A549 (cell line): ENCODE data around the gene FOXP1. TPM values are rescaled to one million over a fixed set of nuclear protein-coding genes. Genes with fewer than 3 reads are reported as not detected.

Experiments
- ATAC-seq, 2 experiments: fragments of 200-7000 bp in 1 of 2; fragments of >200 bp in 1 of 2; cut with Nextera tagmentation in 1 of 2; cut with Tn5 transposase in 1 of 2; 3 replicates each; pipeline versions ENCODE4 v1.8.0 to v1.9.1; 2018 to 2020; ENCODE audit warnings: mild to moderate bottlenecking in 1 of 2, moderate library complexity in 1 of 2
- CTCF ChIA-PET: fragments of 300-600 bp; sonication (Branson Sonifier 250); formaldehyde crosslinking; extraction: SDS; loops from one replicate; lab custom pipeline; 2021; ENCODE audit warnings: antibody characterized with exemption, inconsistent platforms; lab: Yijun Ruan, JAX
- POLR2A ChIA-PET: fragments of 350-600 bp; formaldehyde crosslinking; extraction: SDS; loops from one replicate; lab custom pipeline; 2021; ENCODE audit warnings: antibody characterized with exemption, inconsistent platforms; lab: Yijun Ruan, JAX
- DNase-seq, 2 experiments: peaks; one replicate each; pipeline versions ENCODE4 v3.0.0 to v3.0.0-alpha.2; 2011 to 2016; ENCODE audit warnings: low read depth in 1 of 2, low spot score in 1 of 2
- FAIRE-seq: peaks from 2 replicates; lab custom pipeline; 2011; peaks lifted over from hg19 to GRCh38; lab: Jason Lieb, UNC
- H3K27ac ChIP-seq, 2 experiments: fragments of >200 bp; sonication (Bioruptor Twin); formaldehyde crosslinking; 3 replicates each; pipeline ENCODE4 v1.5.1; 2016 to 2017
- H3K4me1 ChIP-seq: fragments of >200 bp; sonication (Bioruptor Twin); formaldehyde crosslinking; 3 replicates; pipeline ENCODE4 v1.6.1; 2016
- H3K4me2 ChIP-seq: fragments of >200 bp; sonication (Bioruptor Twin); formaldehyde crosslinking; 3 replicates; pipeline ENCODE4 v1.6.1; 2016
- H3K4me3 ChIP-seq: fragments of >200 bp; sonication (Bioruptor Twin); formaldehyde crosslinking; 3 replicates; pipeline ENCODE4 v1.5.1; 2016
- H3K9me3 ChIP-seq: fragments of >200 bp; sonication (Bioruptor Twin); formaldehyde crosslinking; 3 replicates; pipeline ENCODE4 v1.6.1; 2016
- CBX2 ChIP-seq: fragments of 200-600 bp; sonication (generic); IDR thresholded peaks from 2 replicates; pipeline ENCODE4 v1.6.1; 2016; ENCODE audit warnings: low read depth, mild to moderate bottlenecking, borderline replicate concordance
- CEBPB ChIP-seq, 2 experiments: fragments of >200 bp in 1 of 2; sonication (Bioruptor Twin) in 1 of 2; formaldehyde crosslinking in 1 of 2; IDR thresholded peaks; 2 replicates each; pipeline ENCODE4 v1.6.1; 2012 to 2016
- EP300 ChIP-seq, 2 experiments: fragments of >200 bp; sonication (Bioruptor Twin); formaldehyde crosslinking; IDR thresholded peaks; 2 replicates in 1 of 2; 3 replicates in 1 of 2; pipeline ENCODE4 v1.6.1; 2016 to 2017
- FOSL2 ChIP-seq, 2 experiments: fragments of 450-650 bp in 1 of 2; fragments of >200 bp in 1 of 2; sonication (Bioruptor Twin) in 1 of 2; formaldehyde crosslinking; IDR thresholded peaks; 2 replicates each; pipeline versions ENCODE4 v1.5.0 to v1.6.1; 2016 to 2020; ENCODE audit warnings: mild to moderate bottlenecking in 1 of 2, moderate library complexity in 1 of 2
- HOXB13 ChIP-seq: fragments of 250-450 bp; sonication (Bioruptor Pico); IDR thresholded peaks from 2 replicates; pipeline ENCODE4 v1.5.0; 2020; ENCODE audit warnings: low read depth, mild to moderate bottlenecking, moderate library complexity
- JUNB ChIP-seq: fragments of >200 bp; sonication (Bioruptor Twin); formaldehyde crosslinking; IDR thresholded peaks from 2 replicates; pipeline ENCODE4 v1.6.1; 2016
- KDM1A ChIP-seq: fragments of 200-600 bp; sonication (generic); IDR thresholded peaks from 2 replicates; pipeline ENCODE4 v1.6.1; 2016; ENCODE audit warnings: low read depth, mild to moderate bottlenecking
- KDM5A ChIP-seq: fragments of 200-600 bp; sonication (generic); IDR thresholded peaks from 2 replicates; pipeline ENCODE4 v1.6.1; 2016; ENCODE audit warnings: antibody characterized with exemption, mild to moderate bottlenecking
- NFE2L2 ChIP-seq: fragments of 150-350 bp; conservative IDR thresholded peaks from 2 replicates; pipeline ENCODE4 v1.6.1; 2014; ENCODE audit warnings: low read length
- NPAS2 ChIP-seq: fragments of 250-450 bp; sonication (Bioruptor Pico); IDR thresholded peaks from 2 replicates; pipeline ENCODE4 v1.8.0; 2022; ENCODE audit warnings: mild to moderate bottlenecking, moderate library complexity, borderline replicate concordance
- RFX5 ChIP-seq: fragments of 450-650 bp; IDR thresholded peaks from 2 replicates; pipeline ENCODE4 v1.7.1; 2014; ENCODE audit warnings: antibody characterized with exemption, mild to moderate bottlenecking, moderate library complexity
- SREBF2 ChIP-seq: fragments of 450-650 bp; IDR thresholded peaks from 2 replicates; pipeline ENCODE4 v1.6.1; 2014; ENCODE audit warnings: mild to moderate bottlenecking, moderate library complexity
- TP53 ChIP-seq: fragments of 250-450 bp; sonication (Bioruptor Pico); IDR thresholded peaks from 2 replicates; pipeline ENCODE4 v1.5.0; 2021; ENCODE audit warnings: mild to moderate bottlenecking, moderate library complexity
- ZC3H11A ChIP-seq: fragments of 450-650 bp; IDR thresholded peaks from 2 replicates; pipeline ENCODE4 v1.6.1; 2014; ENCODE audit warnings: antibody characterized with exemption, mild to moderate bottlenecking
- WGBS: methylation state at CpG from one replicate; pipeline ENCODE4 v1.1.6; 2017; ENCODE audit errors: missing lambda C conversion rate; 5-methylcytosine and 5-hydroxymethylcytosine counted together
- polyA plus RNA-seq, 4 experiments: library from polyadenylated mRNA; depleted of rRNA in 3 of 4; stranded (reverse); fragments of >200 nt; fragmentation: RNase III in 1 of 4; extraction: RNeasy Plus Mini Kit Qiagen cat#74134 plus additional on column Dnase treatment in 1 of 4; gene quantifications; 2 replicates in 3 of 4; 3 replicates in 1 of 4; pipeline ENCODE4 v1.2.3, GENCODE V29; 2011 to 2017
- TF ChIP-seq, protein P1 (sequence below): fragments of >200 bp; sonication (Bioruptor Twin); formaldehyde crosslinking; IDR thresholded peaks from 2 replicates; pipeline ENCODE4 v1.6.1; 2016
- TF ChIP-seq, protein P2 (sequence below): fragments of 150-350 bp; IDR thresholded peaks from 2 replicates; pipeline ENCODE4 v1.6.1; 2014; ENCODE audit warnings: low read depth, mild to moderate bottlenecking, low read length
- TF ChIP-seq, protein P3 (sequence below): fragments of 250-450 bp; sonication (Bioruptor Pico); IDR thresholded peaks from 2 replicates; pipeline ENCODE4 v1.5.0; 2020; ENCODE audit warnings: low read depth, mild to moderate bottlenecking, moderate library complexity

The FOXP1 gene
- polyA plus RNA-seq, 2 of the 4 experiments (the other 2 are of a cell fraction): 12.8 to 13.9 TPM

DNA sequence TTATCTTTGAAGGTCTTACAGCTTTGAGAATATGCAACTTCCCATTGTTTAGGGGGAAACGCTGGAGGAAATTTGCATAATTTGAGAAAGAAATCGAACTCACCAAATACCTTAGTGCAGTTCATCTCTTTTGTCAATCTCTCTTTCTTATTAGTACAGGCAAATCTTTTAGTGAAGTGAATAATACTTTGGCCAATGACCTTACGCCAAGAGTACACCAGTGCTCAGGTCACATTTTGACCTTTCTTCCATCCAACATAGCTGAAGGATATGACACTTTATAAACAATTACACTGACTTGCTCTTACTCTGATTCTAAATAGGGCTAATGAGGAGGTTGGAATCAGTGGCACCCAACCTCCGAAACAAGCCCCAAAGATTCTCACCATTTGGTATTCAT, 494.8 kb downstream of the FOXP1 start:
- H3K27ac ChIP-seq: peak overlapping the region in 1 of 2 experiments; percentile 34; a peak in 2 of 6 replicates
- no peak for ATAC-seq
- ChIA-PET CTCF (interaction anchor here (1.2 kb wide), 1 partner anchor 13 kb away, joined by 4 read pairs; no protein-coding TSS in a partner anchor), POLR2A (no interaction called here)
- H3K4me3 ChIP-seq: no peak overlapping the region
- no peak for TF ChIP-seq NFE2L2
- TF ChIP-seq NPAS2 (CRISPR knock-in tag): no peak
- TF ChIP-seq, protein P1, sequence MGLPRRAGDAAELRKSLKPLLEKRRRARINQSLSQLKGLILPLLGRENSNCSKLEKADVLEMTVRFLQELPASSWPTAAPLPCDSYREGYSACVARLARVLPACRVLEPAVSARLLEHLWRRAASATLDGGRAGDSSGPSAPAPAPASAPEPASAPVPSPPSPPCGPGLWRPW: no peak
- no peak for TF ChIP-seq SREBF2
- no peak for TF ChIP-seq CBX2
- no peak for FAIRE-seq
- H3K9me3 ChIP-seq: no peaks in the 10 kb centered on the region
- H3K4me1 ChIP-seq: peaks cover 36% of the 10 kb centered on the region
- 82% methylated on average over 4 of the region's 4 CpGs for WGBS
- peak overlapping the region; percentile 33; the same call in 1 of the 3 replicates for H3K4me2 ChIP-seq
- DNase-seq: no peak

DNA sequence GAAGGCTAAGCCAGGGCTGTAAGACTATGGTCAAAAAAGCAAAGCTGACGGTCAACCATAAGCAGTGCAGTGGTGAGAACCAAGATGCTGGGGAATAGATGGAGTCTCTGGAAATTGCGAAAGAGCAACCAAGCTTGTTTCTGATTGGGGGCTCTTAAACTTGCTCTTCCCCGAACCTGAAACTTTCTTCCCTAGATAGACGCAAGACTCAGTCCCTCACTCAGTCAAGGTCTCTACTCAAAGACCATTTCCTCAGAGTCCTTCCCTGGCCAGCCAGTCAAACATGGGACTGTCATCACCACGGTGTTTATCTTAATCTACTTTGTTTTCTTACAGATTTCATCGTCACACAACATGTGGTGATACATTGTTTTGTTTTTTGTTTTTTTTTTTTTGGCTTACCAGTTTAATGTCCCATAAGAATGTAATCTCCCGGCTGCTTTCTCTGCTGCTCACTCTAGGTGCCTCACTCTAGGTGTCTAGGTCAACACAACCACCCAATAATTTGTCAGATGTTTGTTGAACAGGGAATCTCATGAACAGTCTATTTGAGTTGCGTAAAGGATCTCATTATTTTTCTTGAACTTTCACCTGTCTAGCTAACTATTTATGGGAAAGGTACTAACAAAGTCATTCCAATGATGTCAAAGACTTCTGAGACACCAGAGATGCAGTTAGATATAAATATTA, 495.4 kb downstream of the FOXP1 start:
- Histone ChIP-seq H3K27ac (peak overlapping the region; percentile 16 to 47; a peak in 2 of 6 replicates), H3K9me3 (no peaks in the 10 kb centered on the region), H3K4me1 (peaks cover 36% of the 10 kb centered on the region), H3K4me3 (no peak overlapping the region), H3K4me2 (peak overlapping the region; percentile 46)
- peak in 1 of 2 experiments; percentile 41; a peak in 1 of 4 replicates for TF ChIP-seq CEBPB (IDR thresholded peaks at IDR 0.05)
- TF ChIP-seq KDM1A: no peak
- DNase-seq (no peak), FAIRE-seq (no peak), ATAC-seq (no peak)
- ChIA-PET CTCF (interaction anchor here (0.6 to 3.3 kb wide), 5 partner anchors 12 to 506 kb away, joined by 3 to 10 read pairs (median 5); no protein-coding TSS in a partner anchor), POLR2A (no interaction called here)
- WGBS: 85% methylated on average over 8 of the region's 8 CpGs

DNA sequence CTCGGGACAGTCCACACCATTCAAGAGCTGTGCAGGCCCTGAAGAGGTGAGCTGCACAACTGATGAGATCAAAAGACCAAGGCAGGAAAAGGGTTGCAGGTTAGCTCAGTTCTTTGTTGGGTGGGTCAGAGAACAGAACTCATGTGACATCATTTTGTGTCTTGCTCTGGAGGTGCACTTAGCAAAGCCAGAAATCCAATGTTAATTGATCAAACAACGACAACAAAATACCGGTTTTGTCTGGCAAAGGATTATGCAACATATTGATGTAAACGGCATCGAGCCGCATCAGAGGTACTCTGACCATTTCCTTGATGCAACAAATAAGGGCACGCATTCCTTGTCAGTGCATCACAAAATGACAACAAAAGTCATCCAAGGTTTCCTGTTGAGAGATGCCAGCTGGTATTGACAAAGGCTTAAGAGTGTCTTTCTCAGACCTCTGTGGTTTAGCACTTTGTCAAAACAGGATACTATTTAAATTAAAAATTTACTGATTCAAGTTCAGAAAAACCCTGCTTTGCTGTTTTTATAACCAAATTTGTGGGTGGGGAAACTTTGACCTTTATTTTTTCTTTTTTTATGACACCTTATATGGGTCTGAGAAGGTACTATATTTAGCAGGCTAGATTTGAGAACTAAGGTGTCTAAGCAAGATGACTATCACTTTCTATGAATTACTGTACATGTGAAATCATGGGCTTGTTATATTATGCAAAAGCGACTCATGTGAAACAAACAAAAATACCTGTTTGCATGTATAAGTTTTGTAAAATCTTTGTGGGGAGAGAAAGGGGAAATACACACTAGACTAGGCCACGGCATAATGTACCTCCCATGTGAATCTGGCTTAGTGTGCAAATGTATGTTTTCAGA, 496.1 kb downstream of the FOXP1 start:
- FAIRE-seq (no peak), ATAC-seq (peak; percentile 34 to 67; a peak in 4 of 6 replicates)
- POLR2A ChIA-PET: no interaction called here
- TF ChIP-seq RFX5: no peak
- no peak for TF ChIP-seq HOXB13
- TF ChIP-seq JUNB: peak; percentile 58; the same call in 1 of the 2 replicates
- no peak for TF ChIP-seq FOSL2 (IDR thresholded peaks at IDR 0.05)
- peak; percentile 64 for TF ChIP-seq FOSL2 (CRISPR knock-in tag; IDR thresholded peaks at IDR 0.05)
- TF ChIP-seq CEBPB (IDR thresholded peaks at IDR 0.05): peak; percentile 74 to 84
- TF ChIP-seq KDM1A: no peak
- TF ChIP-seq EP300 (IDR thresholded peaks at IDR 0.05): peak in 1 of 2 experiments; percentile 43; a peak in 2 of 5 replicates
- no peak for TF ChIP-seq TP53 (CRISPR knock-in tag)
- TF ChIP-seq, protein P1: 0 out of 2 replicates have a peak, but pooled peaks have one; percentile 13
- TF ChIP-seq KDM5A: no peak
- TF ChIP-seq, protein P2, sequence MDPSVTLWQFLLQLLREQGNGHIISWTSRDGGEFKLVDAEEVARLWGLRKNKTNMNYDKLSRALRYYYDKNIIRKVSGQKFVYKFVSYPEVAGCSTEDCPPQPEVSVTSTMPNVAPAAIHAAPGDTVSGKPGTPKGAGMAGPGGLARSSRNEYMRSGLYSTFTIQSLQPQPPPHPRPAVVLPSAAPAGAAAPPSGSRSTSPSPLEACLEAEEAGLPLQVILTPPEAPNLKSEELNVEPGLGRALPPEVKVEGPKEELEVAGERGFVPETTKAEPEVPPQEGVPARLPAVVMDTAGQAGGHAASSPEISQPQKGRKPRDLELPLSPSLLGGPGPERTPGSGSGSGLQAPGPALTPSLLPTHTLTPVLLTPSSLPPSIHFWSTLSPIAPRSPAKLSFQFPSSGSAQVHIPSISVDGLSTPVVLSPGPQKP: no peak
- no peak for TF ChIP-seq ZC3H11A
- TF ChIP-seq, protein P3, sequence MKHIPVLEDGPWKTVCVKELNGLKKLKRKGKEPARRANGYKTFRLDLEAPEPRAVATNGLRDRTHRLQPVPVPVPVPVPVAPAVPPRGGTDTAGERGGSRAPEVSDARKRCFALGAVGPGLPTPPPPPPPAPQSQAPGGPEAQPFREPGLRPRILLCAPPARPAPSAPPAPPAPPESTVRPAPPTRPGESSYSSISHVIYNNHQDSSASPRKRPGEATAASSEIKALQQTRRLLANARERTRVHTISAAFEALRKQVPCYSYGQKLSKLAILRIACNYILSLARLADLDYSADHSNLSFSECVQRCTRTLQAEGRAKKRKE: no peak
- TF ChIP-seq, all 56 proteins: peak for 5
- DNase-seq: peak in 1 of 2 experiments; percentile 64
- Histone ChIP-seq H3K27ac (peak overlapping the region; percentile 16 to 56; a peak in 3 of 6 replicates), H3K4me2 (peak overlapping the region; percentile 46), H3K9me3 (no peaks in the 10 kb centered on the region), H3K4me3 (no peak overlapping the region), H3K4me1 (peaks cover 36% of the 10 kb centered on the region)
- WGBS: 32% methylated on average over 9 of the region's 9 CpGs
- CTCF ChIA-PET: interaction anchor here (0.6 to 3.3 kb wide), 6 partner anchors 11 to 507 kb away, joined by 3 to 10 read pairs (median 4); no protein-coding TSS in a partner anchor
